Lower leg skin (tissue), 3 donors: ENCODE measurements around the gene MYCN.

Experiments used
- CTCF ChIP-seq, 3 donors: fragments of 450-650 bp; IDR thresholded peaks; one replicate each; pipeline ENCODE4 v1.5.1; 2016; ENCODE audit warnings: antibody characterized with exemption in 3 of 3, mild to moderate bottlenecking in 3 of 3, moderate library complexity in 2 of 3
- POLR2A ChIP-seq, 2 donors: fragments of 450-650 bp; IDR thresholded peaks; one replicate each; pipeline ENCODE4 v1.6.1; 2016 to 2017; ENCODE audit warnings: antibody characterized with exemption in 2 of 2, mild to moderate bottlenecking in 1 of 2, moderate library complexity in 1 of 2

GRCh38 chr2:15939854-15940660, at the start of gene MYCN:
- TF ChIP-seq CTCF (IDR thresholded peaks at IDR 0.05) (no peak), POLR2A (IDR thresholded peaks at IDR 0.05) (no peak)
